Neural cell (in vitro differentiated cells): Measurements from ENCODE around the gene ADNP2.

Experiments
- EP300 ChIP-seq: fragments of 450-650 bp; conservative IDR thresholded peaks from 2 replicates; pipeline ENCODE4 v1.6.1; 2014; ENCODE audit warnings: antibody characterized with exemption, mild to moderate bottlenecking, moderate library complexity; ENCODE audit not compliant: poor library complexity, severe bottlenecking
- EZH2 ChIP-seq: fragments of 200-600, 300-800 bp; shearing (Covaris generic), sonication (generic); IDR thresholded peaks from 2 replicates; pipeline ENCODE4 v1.6.1; 2014; ENCODE audit warnings: antibody characterized with exemption, low read length, borderline replicate concordance, mild to moderate bottlenecking; ENCODE audit not compliant: insufficient read depth, poor library complexity, severe bottlenecking
- MXI1 ChIP-seq: fragments of 450-650 bp; conservative IDR thresholded peaks from 2 replicates; pipeline ENCODE4 v1.6.1; 2014; ENCODE audit warnings: antibody characterized with exemption, mild to moderate bottlenecking; ENCODE audit not compliant: poor library complexity, severe bottlenecking
- POLR2AphosphoS5 ChIP-seq: IDR thresholded peaks from 2 replicates; pipeline ENCODE4 v1.6.1; 2012
- RAD21 ChIP-seq: fragments of 450-650 bp; conservative IDR thresholded peaks from 2 replicates; pipeline ENCODE4 v1.6.1; 2014; ENCODE audit warnings: antibody characterized with exemption, mild to moderate bottlenecking, moderate library complexity
- TF ChIP-seq, protein P1 (sequence below): fragments of 450-650 bp; IDR thresholded peaks from 2 replicates; pipeline ENCODE4 v1.5.1; 2014; ENCODE audit warnings: antibody characterized with exemption, mild to moderate bottlenecking, moderate library complexity; ENCODE audit not compliant: poor library complexity, severe bottlenecking

DNA sequence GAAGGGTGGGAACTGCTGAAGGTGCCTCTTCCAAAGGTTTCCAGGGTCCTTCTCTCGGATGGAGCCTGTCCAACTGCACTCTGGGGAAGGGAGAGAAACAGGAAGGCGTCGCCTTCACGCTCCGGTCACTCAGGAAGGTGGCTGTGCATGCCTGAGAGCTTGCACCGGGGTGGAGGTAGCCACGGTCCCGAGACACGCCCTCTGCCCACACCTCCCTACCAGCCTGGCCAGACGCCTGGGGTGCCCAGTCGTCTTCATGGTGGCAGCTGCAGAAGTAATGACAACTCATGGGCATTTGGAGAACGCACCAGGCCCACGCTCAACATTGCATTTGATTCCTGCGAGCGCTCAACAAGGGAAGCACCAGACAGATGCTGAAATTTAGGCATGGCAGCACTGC, 59.9 kb downstream of the ADNP2 start:
- TF ChIP-seq, protein P1, sequence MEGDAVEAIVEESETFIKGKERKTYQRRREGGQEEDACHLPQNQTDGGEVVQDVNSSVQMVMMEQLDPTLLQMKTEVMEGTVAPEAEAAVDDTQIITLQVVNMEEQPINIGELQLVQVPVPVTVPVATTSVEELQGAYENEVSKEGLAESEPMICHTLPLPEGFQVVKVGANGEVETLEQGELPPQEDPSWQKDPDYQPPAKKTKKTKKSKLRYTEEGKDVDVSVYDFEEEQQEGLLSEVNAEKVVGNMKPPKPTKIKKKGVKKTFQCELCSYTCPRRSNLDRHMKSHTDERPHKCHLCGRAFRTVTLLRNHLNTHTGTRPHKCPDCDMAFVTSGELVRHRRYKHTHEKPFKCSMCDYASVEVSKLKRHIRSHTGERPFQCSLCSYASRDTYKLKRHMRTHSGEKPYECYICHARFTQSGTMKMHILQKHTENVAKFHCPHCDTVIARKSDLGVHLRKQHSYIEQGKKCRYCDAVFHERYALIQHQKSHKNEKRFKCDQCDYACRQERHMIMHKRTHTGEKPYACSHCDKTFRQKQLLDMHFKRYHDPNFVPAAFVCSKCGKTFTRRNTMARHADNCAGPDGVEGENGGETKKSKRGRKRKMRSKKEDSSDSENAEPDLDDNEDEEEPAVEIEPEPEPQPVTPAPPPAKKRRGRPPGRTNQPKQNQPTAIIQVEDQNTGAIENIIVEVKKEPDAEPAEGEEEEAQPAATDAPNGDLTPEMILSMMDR: no peak
- TF ChIP-seq RAD21 (no peak), POLR2AphosphoS5 (no peak), EP300 (no peak), EZH2 (no peak), MXI1 (no peak)
